CD4-positive, alpha-beta T cell treated with Interleukin-10 for 1 hour (primary cell): ENCODE data around the gene RIPOR1.
A peak's percentile ranks its signal among the peaks of the same experiment; 100 is the strongest.

Experiments used
- DNase-seq: peaks from one replicate; pipeline ENCODE4 v3.0.0-alpha.2; 2020

RIPOR1 gene

DNA sequence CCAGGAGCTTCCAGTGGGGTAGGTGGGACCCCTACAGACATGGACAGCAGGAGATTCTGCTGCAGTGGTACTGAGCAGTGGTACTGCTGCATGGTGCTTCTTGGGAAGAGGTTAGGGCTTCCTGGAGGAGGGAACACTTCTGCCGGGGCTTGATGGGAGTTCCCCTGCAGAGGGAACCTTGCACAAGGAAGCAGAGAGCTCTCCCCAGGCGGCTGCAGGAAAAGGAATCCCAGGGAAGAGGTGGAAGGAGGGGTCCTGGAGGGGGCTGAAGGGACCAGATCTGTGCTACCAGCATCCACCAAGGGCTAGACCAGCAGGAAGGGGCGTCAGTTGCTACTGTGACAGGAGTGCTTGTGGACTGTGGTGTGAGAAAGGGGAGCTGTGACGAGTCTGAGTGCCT lies 10.6 kb downstream of the RIPOR1 start:
- DNase-seq: no peak

- no peak for DNase-seq
Measured at GRCh38 chr16:67539691-67540635, 11.3 kb downstream of the RIPOR1 start.

DNA sequence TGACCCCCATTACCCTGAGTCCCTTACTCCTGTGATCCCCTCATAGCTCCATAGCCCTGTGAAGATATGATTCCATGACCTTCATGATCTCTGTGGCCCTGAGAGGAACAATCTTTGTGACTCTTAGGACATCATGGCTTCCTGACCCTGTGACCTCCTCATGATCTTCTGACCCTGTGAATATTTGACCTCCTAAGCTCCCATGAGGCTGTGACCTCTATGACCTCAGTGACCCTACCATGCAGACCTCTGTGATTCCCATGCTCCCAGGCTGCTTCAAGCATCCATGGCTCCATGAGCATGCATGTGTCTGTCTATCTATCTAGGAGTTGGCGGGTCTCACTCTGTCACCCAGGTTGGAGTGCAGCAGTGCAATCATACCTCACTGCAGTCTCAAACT lies 12.1 kb downstream of the RIPOR1 start:
- no peak for DNase-seq

- DNase-seq: no peak
Measured at GRCh38 chr16:67541391-67542263, 13.0 kb downstream of the RIPOR1 start.

DNA sequence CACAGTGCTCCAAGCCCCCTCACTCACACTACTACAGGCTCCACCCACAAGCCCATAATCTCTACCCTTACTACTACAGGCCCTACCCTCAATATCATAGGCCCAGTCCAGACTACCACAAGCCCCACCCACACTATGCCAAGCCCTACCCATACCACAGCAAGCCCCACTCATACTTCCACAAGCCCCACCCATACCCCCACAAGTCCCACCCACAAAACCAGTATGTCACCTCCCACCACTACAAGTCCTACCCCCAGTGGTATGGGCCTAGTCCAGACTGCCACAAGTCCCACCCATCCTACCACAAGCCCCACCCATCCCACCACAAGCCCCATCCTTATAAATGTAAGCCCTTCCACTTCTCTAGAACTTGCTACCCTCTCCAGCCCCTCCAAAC lies 13.8 kb downstream of the RIPOR1 start:
- peak; percentile 93 for DNase-seq

GRCh38 chr16:67543036-67543435 lies 14.4 kb downstream of the RIPOR1 start:
- DNase-seq: no peak

DNA sequence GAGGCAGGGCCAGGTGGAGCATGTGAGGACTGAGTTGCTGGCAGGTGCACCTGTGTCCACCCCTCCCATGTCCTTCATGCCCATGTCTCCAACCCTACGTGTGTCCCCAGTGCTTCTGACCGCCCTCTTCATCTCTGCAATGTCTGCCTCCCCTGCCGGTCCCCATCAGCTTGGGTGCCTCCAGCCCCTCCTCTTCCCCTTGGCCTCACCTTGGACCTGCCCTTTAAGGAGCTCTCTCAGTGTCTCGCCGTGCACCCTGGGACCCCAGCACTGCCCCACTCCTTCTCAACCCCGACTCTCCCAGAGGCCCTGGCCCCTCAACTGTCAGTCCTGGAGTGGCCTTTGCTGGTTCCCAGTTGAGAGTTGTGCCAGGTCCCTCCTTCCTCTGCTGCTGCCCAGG lies 15.0 kb downstream of the RIPOR1 start:
- DNase-seq: no peak

DNA sequence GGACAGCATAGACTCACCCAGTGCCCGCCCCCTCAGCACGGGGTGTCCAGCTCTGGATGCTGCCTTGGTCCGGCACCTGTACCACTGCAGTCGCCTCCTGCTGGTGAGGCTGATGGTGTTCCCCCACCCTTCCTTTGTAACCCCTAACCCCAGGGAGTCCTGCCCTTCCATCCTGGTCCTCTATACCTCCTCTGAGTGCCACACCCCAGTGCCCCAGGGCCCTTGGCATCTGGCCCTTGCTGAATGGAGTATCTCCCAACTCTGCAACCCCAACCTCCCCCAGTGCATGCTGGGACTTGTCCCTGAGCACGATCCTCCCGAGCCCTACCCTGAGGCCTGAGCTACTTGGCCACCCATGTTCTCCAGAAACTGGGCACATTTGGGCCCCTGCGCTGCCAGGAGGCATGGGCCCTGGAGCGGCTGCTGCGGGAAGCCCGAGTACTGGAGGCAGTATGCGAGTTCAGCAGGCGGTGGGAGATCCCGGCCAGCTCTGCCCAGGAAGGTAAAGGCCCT lies 15.8 kb downstream of the RIPOR1 start:
- DNase-seq: no peak

- DNase-seq: no peak
Measured at GRCh38 chr16:67544844-67545664, 16.4 kb downstream of the RIPOR1 start.

- no peak for DNase-seq
Measured at GRCh38 chr16:67545665-67546024, 17.0 kb downstream of the RIPOR1 start.

GRCh38 chr16:67546091-67546501 lies 17.5 kb downstream of the RIPOR1 start:
- no peak for DNase-seq

DNA sequence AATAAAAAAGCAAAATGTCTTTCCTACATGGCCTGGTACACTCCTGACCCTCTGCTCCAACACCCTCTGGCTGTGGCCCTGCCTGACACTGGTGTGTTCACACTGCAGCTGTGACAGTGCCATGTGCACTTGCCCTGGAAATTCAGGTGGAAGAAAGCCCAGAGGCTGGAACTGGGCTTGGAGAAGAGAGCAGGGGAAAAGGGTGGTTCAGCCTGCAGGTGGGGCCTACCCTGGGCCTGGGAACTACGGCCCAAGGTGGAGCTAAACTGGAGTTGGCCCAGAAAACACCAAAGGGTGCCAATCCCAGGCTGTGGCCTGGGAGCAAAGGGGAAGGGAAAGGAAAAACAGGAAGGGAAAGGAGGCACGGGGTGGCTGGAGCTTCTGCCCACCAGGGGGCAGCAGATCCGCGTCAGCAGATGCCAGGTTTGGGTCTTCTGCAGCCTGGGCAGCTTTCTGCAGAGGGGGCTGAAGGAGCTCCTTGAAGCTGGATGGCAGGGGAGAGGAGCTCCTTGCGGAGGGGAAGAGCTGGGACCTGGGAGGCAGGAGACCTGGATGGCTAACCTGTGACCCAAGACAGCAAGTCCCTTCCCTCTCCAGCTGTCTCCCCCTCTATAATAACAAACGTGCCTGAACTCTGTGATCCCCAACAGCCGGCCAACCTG lies 18.3 kb downstream of the RIPOR1 start:
- DNase-seq: peak; percentile 75

GRCh38 chr16:67547423-67548264 lies 19.0 kb downstream of the RIPOR1 start:
- DNase-seq: peak; percentile 57

DNA sequence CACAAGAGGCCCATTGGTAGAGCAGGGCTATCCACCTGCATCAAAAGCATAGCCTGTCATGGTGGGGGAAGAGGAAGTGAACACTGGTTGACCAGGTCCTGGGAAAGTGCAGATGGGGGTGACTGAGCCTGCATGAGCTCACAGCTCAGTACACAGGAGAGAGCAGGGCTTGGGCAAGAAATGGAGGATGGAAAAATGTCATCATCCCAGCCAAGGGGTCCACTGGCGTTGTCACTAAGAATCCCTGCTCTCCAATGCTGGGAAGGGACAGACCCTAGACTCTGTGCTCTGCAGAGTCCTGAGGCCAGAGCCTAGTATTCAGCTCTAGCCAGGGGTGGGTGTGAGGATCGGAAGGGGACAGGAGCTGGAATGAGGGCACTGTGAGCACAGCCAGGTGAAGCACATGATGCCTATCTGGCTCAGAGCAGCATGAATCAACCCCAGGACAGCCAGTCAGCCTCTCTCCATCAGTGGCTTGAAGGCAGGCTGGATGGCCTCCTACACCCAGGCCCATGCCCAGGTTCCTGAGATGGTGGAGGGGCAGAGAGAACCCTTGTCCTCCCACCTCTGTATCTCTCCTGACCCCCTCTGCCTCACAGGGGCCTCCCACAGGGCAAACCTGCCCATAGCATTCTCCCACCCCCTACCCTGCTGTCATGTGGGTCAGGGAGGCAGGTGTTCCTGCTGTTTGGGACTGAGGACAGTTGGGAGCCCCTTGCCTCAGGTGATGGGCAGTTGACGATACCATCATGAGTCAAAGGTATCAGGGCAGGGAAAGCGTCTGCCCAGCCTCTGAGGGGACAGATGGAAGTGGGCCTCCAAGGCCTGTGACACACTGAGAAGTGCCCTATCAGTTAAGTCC lies 19.9 kb downstream of the RIPOR1 start:
- no peak for DNase-seq

DNA sequence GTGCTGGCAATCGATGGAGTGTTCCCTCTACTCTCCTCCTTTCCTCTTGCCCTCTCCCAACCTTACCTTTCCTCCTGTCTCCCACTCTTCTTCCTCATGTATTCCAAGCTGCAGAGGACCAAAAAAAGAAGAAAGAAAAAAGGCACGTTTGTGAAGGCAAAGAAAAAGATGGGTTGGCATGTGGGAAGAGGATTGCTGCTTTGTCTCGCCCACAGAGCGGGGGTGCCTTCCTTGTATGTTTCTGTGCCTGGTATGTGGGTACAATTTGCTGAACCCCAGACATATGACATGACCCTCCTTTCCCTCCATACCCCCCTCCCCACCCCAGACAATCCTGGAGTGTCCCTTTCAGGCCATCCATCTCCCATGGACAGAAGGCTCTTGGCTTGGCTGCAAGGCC lies 20.6 kb downstream of the RIPOR1 start:
- no peak for DNase-seq

DNA sequence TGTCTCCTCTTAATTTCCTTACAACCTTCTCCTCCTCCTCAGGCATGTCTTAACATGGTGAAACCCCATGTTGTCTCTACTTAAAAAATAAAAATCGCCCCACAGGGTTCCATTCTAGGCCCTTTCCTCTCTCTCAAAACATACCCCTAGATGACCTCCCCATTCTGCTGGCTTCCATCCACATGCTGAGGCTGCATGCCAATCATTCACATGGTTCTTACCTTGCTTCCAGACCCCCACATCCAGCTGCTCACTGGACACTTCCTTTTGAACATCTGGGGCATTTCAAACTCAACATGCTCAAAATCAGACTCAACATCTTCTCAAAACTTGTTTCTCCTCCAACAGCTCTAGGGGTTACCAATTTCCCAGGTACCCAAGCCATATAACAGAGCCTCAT lies 21.3 kb downstream of the RIPOR1 start:
- no peak for DNase-seq

- no peak for DNase-seq
Measured at GRCh38 chr16:67551091-67551490, 22.5 kb downstream of the RIPOR1 start.

GRCh38 chr16:67551972-67552371 lies 23.3 kb downstream of the RIPOR1 start:
- DNase-seq: no peak

DNA sequence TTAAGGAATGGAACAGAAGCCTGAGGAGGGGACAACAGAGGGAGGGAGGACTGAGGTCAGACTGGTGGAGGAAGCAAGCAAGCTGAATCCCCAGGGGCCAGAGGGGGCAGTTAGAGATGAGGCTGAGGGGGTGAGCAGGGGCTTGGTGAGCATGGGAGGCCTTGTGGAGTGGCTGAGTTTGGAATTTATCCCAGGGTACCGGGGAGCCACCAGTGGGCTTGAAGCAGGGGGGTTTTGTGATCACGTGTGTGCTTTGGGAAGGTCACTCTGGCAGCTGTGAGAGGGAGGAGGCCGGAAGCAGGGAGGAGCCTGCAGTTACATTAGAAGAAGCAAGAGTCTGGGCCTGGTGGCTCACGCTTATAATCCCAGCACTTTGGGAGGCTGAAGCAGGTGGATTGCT lies 23.8 kb downstream of the RIPOR1 start:
- DNase-seq: no peak

- peak; percentile 65 for DNase-seq
Measured at GRCh38 chr16:67555795-67556212, 27.2 kb downstream of the RIPOR1 start.
